Panc1 (cell line): ENCODE data around the gene FBXW8.

Experiments used
- POLR2AphosphoS5 ChIP-seq: IDR thresholded peaks from 2 replicates; pipeline ENCODE4 v1.6.1; 2012; ENCODE audit warnings: mild to moderate bottlenecking, low read depth, low read length, moderate library complexity
- TF ChIP-seq, protein P1 (sequence below): fragments of 450-650 bp; IDR thresholded peaks from 2 replicates; pipeline ENCODE4 v1.5.1; 2017; ENCODE audit warnings: mild to moderate bottlenecking

DNA sequence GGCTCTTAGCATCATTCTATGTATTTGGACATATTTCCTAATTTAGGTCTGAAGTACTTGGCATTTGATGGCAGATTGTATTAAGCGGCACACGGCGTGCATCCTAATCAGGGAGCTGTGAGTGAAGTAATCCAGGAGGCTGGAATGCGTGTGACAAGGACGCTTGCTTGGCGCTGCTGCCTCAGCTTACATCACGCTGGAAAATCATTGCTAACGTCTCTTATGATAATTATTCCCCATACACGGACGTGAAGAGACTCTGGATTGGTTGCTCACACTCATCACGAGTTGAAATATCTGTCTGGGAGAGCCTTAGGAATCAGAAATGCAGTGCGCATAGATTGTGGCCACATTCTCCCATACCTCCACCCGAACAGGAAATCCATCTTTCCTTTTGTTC, 85.3 kb downstream of the FBXW8 start:
- TF ChIP-seq, protein P1, sequence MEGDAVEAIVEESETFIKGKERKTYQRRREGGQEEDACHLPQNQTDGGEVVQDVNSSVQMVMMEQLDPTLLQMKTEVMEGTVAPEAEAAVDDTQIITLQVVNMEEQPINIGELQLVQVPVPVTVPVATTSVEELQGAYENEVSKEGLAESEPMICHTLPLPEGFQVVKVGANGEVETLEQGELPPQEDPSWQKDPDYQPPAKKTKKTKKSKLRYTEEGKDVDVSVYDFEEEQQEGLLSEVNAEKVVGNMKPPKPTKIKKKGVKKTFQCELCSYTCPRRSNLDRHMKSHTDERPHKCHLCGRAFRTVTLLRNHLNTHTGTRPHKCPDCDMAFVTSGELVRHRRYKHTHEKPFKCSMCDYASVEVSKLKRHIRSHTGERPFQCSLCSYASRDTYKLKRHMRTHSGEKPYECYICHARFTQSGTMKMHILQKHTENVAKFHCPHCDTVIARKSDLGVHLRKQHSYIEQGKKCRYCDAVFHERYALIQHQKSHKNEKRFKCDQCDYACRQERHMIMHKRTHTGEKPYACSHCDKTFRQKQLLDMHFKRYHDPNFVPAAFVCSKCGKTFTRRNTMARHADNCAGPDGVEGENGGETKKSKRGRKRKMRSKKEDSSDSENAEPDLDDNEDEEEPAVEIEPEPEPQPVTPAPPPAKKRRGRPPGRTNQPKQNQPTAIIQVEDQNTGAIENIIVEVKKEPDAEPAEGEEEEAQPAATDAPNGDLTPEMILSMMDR = no peak
- TF ChIP-seq POLR2AphosphoS5 = no peak
